ENCODE results near the gene HPGDS. TPM values are rescaled to one million over a fixed set of nuclear protein-coding genes. Genes with fewer than 3 reads are reported as not detected.

HPGDS gene
- total RNA-seq, 6 experiments from 2014 or later, result 0.16 to 0.98 (median 0.54) TPM; not detected in 1

- TF ChIP-seq POLR2A (IDR thresholded peaks at IDR 0.05), result no peak
- WGBS (ENCODE audit: insufficient coverage, low coverage, low lambda C conversion rate, missing lambda C conversion rate), result 94% methylated on average over 7 of the region's 7 CpGs
- no peak for DNase-seq
- H3K27ac ChIP-seq, result no peak overlapping the region
- no peak for ATAC-seq
- H3K4me1 ChIP-seq, result peaks cover 0 to 8% (median 0%) of the 10 kb centered on the region in 4 donors
- peaks cover 0 to 40% (median 9%) of the 10 kb centered on the region in 4 donors for H3K36me3 ChIP-seq
- no peak overlapping the region for H3K4me3 ChIP-seq
- intact Hi-C loops (cut with DNase I), result no loop called here
- no peaks in the 10 kb centered on the region for H3K9me3 ChIP-seq
- no peaks in the 10 kb centered on the region for H3K27me3 ChIP-seq
These were observed 66.4 kb downstream of the HPGDS start for GRCh38 chr4:94276204-94276603.

- H3K27me3 ChIP-seq, result no peaks in the 10 kb centered on the region
- no peaks in the 10 kb centered on the region for H3K9me3 ChIP-seq
- H3K4me1 ChIP-seq, result peaks cover 0 to 8% (median 0%) of the 10 kb centered on the region in 4 donors
- H3K36me3 ChIP-seq, result peaks cover 0 to 29% (median 6%) of the 10 kb centered on the region in 4 donors
- intact Hi-C loops (cut with DNase I), result no loop called here
- WGBS (ENCODE audit: insufficient coverage, low coverage, low lambda C conversion rate, missing lambda C conversion rate), result 96% methylated on average over 3 of the region's 3 CpGs
- no peak for DNase-seq
- TF ChIP-seq CTCF (IDR thresholded peaks at IDR 0.05), result no peak
- TF ChIP-seq POLR2A (IDR thresholded peaks at IDR 0.05), result no peak
- no peak overlapping the region for H3K27ac ChIP-seq
- ATAC-seq, result no peak
- no peak overlapping the region for H3K4me3 ChIP-seq
These were observed 67.7 kb downstream of the HPGDS start for GRCh38 chr4:94274912-94275311.

- peaks cover 0 to 15% (median 3%) of the 10 kb centered on the region in 4 donors for H3K36me3 ChIP-seq
- ATAC-seq, result no peak
These were observed 71.4 kb downstream of the HPGDS start for GRCh38 chr4:94271248-94271647.

GRCh38 chr4:94267037-94267436 is 75.6 kb downstream of the HPGDS start:
- Histone ChIP-seq H3K27me3 (no peaks in the 10 kb centered on the region), H3K4me1 (no peaks in the 10 kb centered on the region), H3K27ac (no peak overlapping the region), H3K9me3 (no peaks in the 10 kb centered on the region), H3K36me3 (peaks cover 0 to 2% (median 0%) of the 10 kb centered on the region in 4 donors), H3K4me3 (no peak overlapping the region)
- intact Hi-C loops (cut with DNase I), result no loop called here
- WGBS (ENCODE audit: insufficient coverage, low coverage, low lambda C conversion rate, missing lambda C conversion rate), result 96% methylated on average over 4 of the region's 4 CpGs
- TF ChIP-seq POLR2A (IDR thresholded peaks at IDR 0.05) (no peak), CTCF (IDR thresholded peaks at IDR 0.05) (no peak)
- ATAC-seq, result no peak
- DNase-seq, result no peak

More at GRCh38 chr4:94271248-94271647, 71.4 kb downstream of the HPGDS start:
- no peak for TF ChIP-seq POLR2A (IDR thresholded peaks at IDR 0.05)
- TF ChIP-seq CTCF (IDR thresholded peaks at IDR 0.05), result no peak
- Histone ChIP-seq H3K9me3 (no peaks in the 10 kb centered on the region), H3K27ac (no peak overlapping the region), H3K4me1 (no peaks in the 10 kb centered on the region), H3K4me3 (no peak overlapping the region), H3K27me3 (no peaks in the 10 kb centered on the region)
- WGBS (ENCODE audit: insufficient coverage, low coverage, low lambda C conversion rate, missing lambda C conversion rate), result 100% methylated on average over 2 of the region's 2 CpGs
- DNase-seq, result no peak
- intact Hi-C loops (cut with DNase I), result no loop called here

- Histone ChIP-seq H3K9me3 (no peaks in the 10 kb centered on the region), H3K4me1 (no peaks in the 10 kb centered on the region), H3K4me3 (no peak overlapping the region), H3K27me3 (no peaks in the 10 kb centered on the region), H3K27ac (no peak overlapping the region), H3K36me3 (no peaks in the 10 kb centered on the region)
- DNase-seq, result no peak
- TF ChIP-seq POLR2A (IDR thresholded peaks at IDR 0.05), result no peak
- WGBS (ENCODE audit: insufficient coverage, low coverage, low lambda C conversion rate, missing lambda C conversion rate), result 92% methylated on average over 5 of the region's 5 CpGs
- intact Hi-C loops (cut with DNase I), result no loop called here
- ATAC-seq, result no peak
These were observed 80.2 kb downstream of the HPGDS start for GRCh38 chr4:94262163-94263016.
